Activated CD8-positive, alpha-beta memory T cell treated with anti-CD3 and anti-CD28 coated beads for 24 hours (primary cell): Measurements from ENCODE around the gene DAB2.
"Not testable (repeated sequence)": the region's sequence is repeated elsewhere in the genome, so short reads cannot be mapped to it uniquely, and the experiment has no call there.

ENCODE experiments used
- DNase-seq: peaks from one replicate; pipeline ENCODE4 v3.0.0-alpha.2; 2020

DAB2 gene

DNA sequence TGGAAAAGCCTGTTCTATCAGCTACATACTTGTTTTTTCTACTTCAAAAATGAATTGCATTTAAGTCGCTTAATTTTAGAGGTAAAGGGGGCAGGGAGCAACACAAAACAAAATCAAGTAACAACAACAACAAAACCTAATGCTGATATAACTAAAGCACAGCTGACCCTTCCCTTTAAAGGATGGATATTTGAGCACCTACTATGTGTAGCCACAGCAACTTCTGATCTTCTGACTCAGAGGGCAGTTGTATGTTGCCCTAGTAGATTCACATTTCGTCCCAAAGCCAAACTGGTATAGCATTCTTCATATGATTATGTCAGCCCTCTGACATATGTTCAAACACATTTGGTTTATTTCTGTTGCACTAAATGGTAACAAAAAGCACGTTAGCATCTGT, 6.8 kb downstream of the DAB2 start:
- DNase-seq = no peak

DNA sequence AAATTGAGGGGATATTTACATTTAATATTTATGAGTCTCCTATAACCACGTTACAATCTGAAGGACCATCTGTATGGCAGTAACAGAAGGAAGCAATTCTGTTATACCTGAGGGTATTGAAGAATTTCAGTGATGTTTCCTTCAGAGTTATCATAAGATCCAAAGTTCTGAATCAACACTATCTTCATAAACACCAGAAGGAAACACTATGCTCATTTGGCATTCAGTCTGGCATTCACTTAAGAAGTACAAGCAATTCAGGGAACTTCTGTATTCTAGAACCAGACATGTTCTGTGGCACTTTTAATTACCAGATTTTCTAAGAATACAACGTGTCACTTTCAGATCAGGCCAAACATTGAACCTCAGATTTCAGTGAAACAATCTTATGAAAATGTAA, 9.6 kb downstream of the DAB2 start:
- no peak for DNase-seq

DNA sequence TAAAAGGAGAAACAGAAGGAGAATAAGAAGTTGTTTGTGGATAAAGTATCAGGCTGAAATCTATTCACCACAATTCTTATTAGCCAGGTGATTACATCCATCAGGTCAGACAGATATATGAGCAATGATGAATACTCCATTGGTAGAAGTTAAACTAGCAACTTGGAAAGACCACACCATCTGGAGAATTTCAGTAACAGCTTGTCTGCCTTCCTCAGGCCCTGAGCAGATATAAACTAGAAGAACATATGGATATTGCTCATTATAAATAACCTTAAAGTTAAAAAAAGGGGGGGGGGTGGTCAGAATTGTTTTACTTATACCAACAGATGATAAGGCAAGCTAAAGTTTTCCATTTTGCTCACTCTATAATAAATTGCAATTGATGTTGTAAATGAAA, 10.4 kb downstream of the DAB2 start:
- no peak for DNase-seq

DNA sequence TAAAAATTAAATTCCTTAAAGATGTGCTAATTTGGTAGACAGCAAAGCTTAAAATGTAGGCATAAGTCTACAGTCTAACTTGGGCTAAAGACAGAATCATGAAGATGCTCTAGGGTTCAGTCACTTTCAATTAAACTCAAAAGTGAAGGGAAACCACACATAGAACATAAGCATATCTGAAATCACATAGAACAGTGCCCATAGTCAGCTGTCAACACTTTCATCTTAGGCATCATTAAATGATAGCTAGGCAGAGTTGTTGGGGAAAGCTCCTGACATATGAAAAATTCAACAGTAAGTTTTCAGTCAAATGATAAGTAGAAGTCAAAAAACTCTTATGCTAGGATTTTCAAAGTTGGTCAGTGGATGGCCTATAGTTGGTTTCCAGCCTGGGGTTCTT, 11.0 kb downstream of the DAB2 start:
- no peak for DNase-seq

DNA sequence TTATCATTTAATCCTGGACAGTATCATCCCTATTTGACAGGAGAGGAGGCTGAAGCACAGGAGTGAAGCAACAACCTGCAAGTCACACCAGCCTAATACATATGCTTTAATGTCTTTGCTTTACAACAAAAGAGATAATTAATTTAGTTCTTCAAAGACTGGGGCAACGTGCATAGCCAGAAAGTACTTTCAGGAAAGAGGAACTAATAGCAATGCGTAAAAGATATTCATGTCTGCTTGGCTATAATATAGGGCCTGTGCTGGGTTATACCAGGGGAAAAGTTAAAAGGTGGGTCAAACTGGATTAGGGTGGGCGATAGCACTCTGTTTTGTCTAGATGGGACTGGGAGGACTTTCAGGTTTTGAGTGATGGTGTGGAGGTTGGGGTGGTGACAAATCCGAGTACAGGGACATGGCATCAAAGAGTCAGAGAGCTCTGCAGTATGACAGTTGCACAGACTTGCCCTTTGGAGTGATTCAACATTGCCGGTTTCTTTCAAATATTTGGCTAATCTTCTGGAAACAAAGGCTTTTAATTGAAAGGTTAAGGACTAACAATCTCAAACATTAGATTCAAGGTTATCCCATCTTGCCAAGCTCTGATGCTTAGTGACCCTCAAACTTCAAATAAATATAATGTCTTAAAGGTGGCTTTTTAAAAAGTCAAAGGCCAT, 11.9 kb downstream of the DAB2 start:
- DNase-seq = no peak

DNA sequence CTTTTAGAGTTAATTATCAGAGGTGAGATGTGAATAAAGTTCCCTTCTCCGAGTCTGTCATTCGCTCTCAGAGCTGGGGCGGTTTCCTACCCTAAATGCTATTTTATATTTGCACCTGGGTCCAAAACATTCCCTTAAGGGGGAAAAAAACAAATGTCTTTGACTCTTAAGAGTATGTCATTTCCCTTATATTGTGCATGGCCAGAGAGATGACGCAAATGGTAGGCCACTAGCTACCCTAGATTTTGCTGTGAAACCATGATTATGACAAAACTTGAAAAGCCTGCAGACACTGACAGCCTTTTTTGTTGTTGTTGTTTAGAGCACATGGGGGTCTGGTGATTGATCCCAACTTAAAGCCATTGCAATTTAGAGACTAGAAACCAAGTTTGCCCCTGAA, 12.8 kb downstream of the DAB2 start:
- no peak for DNase-seq

DNA sequence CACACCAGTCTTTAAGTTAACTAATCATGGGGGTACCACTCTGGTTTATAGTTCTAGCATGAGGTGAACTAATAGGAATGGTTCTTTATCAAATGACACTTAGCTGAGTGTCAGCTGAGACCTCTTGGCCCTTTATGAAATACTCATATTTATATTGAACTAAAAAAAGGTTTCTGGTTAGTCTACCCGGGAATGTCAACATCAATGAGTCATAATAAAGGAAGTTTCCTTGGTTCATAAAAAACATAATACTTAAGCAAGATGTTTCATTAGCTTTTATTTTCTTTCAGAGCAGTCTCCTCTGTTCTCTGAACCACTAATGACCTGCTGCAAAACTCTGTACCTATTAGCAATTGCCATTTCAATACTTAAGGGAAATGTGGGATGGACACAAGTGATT, 13.7 kb downstream of the DAB2 start:
- DNase-seq = no peak

DNA sequence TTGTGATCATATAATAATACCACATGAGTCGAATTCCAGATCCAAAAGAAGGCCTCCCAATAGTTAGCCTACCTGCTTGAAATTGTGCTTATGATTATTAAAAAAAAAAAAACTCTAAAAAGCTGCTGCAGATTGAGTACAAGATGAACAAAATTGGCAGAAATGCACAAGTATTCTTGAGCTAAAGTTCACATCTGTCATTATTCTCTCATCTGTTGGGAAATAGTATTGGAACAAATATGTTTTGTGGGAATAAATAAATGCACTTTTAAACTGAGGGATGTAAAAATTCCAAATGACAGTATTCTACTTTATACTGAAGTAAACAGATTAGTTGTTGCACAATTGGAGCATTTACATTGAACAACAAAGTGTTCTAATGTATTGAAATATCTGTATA, 15.7 kb downstream of the DAB2 start:
- DNase-seq = no peak

DNA sequence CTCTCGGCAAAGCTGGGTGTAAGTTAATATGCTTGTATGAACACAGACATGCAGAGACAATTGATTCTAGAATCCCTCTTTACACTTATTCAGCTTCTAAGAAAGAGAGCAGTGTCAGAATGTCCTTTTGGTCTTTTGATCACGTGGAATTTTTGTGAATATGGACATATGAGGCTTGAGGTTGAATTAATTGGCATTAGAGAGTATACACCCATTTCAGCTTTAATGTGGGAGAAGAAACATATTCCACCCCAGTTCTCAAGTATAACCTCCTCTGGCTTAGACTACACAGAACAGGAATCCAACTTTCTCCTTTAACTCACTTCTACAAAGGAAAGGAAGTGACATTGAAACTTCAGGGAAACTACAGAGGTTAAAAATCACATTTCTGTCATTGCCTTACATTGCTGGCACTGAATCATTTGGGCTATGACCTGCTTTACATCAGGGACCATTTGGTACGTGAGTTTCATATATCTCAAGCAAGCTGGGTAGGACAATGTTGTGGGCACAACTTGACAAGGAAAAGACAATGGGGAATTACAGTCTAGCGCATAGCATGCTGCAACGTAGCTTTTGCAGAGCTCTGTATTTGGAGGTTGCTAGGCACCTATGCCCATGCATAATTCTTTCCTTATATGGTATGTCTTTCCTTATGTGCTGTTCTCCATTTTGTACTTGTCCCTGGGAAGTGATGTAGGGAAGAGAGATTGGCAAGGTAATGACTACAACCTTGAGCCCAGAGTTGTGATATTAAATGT, 19.5 kb downstream of the DAB2 start:
- DNase-seq = no peak

DNA sequence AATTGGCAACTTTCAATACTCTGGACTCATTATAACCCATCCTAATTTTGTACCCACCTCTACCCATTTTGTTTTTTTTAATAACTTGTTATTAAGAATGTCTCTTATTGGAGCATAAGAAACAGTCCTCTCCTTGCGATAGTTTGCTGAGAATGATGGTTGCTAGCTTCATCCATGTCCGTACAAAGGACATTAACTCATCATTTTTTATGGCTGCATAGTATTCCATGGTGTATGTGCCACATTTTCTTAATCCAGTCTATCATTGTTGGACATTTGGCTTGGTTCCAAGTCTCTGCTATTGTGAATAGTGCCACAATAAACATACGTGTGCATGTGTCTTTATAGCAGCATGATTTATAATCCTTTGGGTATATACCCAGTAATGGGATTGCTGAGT, 21.0 kb downstream of the DAB2 start:
- DNase-seq = not testable (repeated sequence)

DNA sequence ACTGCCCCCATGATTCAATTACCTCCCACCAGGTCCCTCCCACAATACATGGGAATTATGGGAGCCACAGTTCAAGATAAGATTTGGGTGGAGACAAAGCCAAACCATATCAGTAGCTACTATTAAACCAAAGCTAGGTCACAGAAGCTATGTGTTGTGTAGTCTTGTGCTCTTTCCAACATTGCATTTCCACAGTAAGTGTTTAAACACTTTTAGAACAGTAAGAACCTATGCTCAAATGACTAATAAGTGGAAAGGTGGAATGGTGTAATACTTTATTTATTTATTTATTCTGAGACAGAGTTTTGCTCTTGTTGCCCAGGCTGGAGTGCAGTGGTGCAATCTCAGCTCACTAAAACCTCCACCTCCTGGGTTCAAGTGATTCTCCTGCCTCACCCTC, 22.6 kb downstream of the DAB2 start:
- not testable (repeated sequence) for DNase-seq

DNA sequence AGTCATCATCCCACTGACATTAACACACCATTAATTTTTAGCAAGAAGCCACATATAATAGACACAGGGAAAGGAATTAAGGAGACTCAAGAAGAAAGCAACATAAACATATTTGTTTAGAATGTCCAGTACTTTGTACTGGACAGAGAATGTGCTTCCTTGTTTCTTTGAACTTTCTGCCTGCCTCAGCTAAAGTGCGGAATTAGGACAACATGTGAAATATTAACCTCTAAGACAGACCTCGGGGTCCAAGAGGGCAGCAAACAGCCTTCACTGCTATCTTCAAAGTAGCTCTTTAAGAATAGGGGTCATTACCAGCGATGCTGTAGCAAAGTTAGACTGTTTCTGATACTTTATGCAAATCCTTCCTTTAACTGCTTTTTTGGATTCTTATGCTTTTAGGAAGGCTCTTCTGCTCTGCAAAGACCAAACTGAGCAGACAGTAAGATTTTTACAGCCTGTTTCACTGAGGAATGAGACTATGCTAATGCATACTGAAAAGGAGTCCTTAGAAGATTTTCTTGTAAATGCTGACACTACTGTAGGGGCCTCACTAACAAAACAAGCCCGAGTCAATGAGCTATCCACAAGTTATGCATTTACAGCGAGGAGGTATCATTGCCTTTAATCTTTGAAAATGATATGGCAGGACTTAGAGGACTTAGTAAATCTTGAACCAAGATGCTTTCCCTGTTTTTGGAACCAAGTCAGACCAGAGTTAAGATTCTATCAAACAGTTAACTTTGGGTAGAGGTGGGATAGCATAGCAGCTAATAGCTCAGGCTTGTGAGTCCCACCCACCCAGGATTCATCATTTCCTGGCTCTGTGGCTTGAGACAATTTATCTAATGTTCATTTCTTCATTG, 23.8 kb downstream of the DAB2 start:
- no peak for DNase-seq

DNA sequence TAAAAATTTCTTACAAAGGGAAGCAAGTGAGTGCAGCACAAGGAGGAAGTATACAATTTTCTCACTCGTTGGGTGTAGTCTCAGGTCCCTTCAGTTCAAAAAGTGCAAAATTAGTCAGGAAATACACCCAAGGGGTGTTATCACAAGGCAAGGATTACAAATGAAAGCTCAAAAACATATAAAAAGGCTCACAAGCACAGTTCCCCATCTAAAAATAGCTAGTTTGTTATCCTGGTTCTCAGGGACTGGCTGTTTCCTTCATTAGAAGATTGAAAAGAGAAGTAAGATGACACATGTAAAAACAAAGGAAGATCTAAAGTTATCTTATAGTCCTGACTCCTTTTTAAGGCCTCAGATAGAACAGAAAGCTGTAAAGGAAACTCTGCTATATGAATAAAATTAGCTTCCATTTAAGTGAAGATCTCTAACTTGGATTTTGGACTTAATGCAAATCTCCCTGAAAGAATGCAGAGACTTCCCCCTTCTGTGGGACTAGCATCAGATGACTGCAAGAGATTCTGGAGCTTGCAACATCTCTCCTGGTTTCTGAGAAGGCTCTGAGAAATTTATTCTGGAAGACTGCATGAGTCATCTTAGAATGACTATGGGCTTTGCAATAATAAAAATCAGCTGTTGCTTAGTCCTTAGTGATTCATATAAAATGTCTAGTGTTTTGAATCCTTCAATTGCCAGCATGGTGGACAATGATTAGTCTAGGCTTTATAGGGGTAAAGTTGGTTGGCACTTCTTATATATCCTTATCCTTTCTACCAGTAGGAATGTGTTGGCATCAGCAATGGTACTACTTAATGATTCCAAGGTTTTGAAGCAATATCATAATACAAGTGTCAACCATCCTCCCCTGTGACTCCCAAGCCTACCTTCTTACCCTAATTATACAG, 25.4 kb downstream of the DAB2 start:
- no peak for DNase-seq

DNA sequence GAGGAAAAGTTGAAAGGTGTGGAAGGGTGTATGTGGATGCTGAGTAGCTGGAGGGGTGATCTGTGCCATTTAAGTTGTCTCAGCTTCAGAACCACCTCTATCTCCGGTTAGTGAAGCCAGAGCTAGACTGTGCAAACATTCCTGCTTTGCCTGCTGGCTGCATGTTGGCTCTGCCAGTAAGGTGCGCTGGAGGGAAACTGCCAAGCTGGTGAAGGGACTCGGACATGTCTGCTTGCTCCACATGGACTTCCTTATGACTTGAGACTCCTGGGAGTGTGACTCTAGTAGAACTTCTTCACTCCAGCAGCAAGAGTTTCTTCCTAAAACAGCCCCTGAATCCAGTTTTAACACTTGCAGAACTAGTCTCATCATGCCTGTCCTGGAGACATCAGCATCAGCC, 27.9 kb downstream of the DAB2 start:
- DNase-seq = no peak

DNA sequence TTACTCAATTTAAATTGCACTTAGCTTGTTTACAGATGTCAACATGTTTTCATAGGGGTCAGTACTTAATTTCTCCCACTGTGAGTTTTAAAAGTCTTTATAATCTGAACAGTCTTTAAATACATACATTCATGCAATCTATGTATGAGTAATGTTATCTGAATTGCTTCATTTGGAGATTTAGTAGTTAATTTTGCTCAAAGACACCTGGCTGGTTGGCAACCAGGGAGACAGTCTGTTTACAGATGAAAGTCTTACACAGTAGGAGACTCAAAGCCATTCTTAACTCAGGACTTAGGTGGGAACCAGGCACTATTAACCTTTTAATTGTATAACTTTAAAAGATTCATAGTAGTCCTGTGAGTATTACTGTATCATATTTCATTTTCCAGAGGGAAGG, 29.3 kb downstream of the DAB2 start:
- DNase-seq = no peak

DNA sequence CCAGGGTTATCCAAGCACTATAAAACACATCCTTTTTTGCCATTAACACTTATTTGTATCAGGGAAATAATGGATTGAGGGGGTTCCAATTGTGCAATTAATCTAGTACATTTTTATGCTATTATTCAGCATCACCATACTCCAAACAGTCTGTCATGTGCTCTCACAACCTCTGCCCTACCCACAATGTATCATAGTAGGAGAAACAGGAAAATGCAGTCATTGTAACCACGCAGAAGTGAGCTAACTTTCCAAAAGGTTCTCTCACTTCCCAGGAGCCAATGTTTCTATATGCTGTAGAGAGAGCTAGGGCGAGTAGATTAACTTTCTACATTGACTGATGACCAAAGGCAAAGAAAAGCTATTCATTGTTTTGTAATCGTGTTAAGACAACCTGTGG, 29.8 kb downstream of the DAB2 start:
- no peak for DNase-seq

DNA sequence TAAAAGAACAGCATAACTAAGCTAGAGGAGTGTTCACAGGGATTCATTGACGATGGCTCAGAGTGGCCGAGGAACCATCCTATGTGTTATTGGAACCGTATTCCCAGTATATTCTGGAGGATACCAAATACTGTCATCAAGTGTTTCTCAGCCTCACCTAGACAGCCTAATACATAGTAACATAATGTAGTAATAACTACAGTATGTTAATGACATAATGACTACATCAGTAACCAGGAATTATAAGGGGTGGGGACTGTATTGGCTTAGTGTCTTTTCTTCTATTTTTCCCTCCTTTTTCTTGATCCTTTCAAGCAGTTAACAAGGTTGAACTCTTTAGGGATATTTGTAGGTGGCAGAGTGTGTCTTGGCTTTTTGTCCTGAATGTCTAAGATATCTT, 33.8 kb downstream of the DAB2 start:
- no peak for DNase-seq

DNA sequence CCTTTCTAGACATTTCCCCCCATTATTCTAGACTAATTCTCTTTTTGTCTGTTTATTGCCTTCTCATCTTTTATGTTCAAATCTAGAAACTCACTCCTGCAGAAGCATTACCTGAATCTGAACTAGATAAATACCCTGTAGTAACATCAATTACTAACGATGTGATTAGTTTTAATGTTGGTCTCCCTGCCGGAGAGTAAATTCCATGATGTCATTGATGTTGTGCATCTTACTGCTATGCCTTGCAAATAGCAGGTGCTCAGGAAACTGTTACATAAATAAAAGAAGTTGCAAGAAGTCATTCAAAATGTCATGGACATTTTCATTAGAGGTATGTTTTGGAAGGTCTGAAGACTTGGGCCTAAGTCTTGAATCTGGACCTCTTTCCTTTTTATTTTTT, 37.5 kb downstream of the DAB2 start:
- DNase-seq = no peak

DNA sequence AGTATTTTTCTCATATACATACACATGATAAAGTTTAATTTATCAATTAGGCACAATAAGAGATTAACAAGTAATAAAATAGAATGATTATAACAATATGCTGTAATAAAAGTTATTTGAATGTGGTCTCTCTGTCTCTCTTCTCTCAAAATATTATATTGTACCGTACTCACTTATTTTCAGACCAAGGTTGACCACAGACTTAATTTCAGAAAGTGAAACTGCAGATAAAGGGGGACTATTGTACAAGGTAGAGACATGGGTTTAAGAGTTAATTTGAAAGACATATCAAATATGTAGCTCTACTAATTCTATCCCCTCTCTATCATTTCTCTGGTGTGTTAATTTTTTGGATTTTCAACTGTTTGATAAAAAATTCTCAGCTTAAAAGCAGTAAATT, 40.5 kb downstream of the DAB2 start:
- no peak for DNase-seq

DNA sequence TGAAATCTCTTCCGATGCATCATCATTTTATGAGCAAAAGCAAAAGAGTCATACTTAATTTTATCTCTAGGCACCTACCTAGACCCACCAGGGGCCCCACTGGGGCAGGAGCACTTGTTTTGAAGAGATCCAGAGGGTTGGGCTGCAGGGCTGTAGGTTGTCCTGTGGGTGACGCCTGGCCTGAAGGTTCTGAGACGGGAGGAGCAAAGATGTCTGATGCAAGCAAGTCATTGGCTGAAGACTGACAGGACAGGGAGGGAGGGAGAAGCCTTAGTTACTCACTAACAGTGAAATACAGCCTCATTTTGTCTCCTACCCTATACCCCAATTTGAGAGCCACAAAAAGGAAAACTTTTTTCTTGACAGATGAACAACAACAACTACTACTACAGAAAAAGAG, 43.4 kb downstream of the DAB2 start:
- DNase-seq = no peak

DNA sequence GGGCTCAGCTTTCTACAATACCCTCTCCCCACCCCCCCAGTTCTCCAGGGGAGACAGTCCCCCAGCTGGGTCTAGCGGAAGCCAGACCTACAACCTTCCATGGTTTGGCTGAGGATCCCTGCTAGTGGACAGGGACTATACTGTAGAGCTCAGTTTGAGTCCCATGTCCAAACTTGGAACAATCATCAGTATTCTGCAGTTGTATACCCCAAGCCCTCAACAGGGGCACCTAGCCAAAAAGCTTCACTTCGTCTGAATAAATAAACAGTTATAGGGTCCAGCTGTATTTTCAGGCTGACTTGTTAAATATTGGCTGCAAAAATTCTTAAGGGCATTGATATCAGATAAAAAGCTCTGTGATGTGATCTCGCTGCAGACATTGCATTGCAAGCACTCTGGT, 45.1 kb downstream of the DAB2 start:
- no peak for DNase-seq

DNA sequence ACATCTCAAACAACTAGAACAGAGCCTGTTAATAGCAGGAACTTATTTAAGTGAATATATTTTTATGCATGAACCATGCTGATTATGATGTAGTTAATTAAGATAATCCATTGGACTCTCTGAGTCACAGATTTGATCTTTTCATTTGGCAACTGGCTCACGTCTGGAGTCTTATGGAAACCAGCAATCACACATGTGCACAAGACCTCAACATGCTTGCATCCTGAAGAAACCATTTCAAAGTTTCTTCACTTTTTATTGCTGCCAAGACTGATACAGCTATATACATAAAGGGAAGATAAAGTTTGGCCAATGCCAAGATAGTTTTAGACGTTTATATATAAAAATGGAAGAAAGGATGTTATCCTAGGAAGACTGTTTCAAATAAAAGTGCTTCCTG, 47.2 kb downstream of the DAB2 start:
- DNase-seq = no peak

DNA sequence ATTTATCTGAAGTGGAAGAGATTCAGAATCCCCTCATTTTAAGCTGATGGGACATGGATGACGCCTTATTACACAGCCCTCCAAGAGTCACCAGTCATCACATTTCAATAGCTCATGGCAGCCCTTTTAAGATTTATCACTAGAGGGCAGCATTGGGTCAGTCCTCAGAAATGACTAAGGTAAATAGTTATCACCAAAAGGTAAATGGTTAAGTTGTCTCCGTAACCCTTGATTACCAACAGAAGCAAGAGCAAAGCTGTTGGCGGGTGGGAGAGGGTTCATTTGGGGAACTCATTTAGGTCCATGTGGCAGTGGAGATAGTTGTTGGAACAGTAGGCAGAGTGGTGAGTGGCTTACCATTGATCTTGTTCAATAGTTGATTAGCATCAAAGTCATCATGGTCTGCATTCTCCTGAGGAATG, 48.5 kb downstream of the DAB2 start:
- peak; percentile 59 for DNase-seq
